Hematopoietic multipotent progenitor cell treated with erythropoietin and hydrocortisone succinate and interleukin-3 and kit ligand, for 6 days (in vitro differentiated cells): ENCODE results near the gene ZNF780B.

Experiments used
- DNase-seq: peaks from one replicate; pipeline ENCODE4 v3.0.0-alpha.2; 2015

The ZNF780B gene

DNA sequence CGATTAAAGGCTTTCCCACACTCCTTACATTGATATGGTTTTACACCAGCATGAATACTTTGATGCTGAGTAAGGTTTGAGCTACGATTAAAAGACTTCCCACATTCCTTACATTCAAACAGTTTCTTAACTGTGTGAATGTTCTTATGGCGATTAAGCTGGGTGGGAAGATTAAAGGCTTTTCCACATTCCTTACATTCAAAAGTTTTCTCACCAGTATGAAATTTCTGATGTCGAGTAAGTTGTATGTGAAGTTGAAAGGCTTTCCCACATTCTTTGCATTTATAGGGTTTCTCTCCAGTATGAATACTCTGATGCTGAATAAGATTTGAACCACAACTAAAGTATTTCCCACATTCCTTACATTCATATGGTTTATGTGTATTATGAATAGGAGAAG is 20.0 kb downstream of the ZNF780B start:
- DNase-seq: no peak

GRCh38 chr19:40033989-40034560 is 22.0 kb downstream of the ZNF780B start:
- DNase-seq: no peak

DNA sequence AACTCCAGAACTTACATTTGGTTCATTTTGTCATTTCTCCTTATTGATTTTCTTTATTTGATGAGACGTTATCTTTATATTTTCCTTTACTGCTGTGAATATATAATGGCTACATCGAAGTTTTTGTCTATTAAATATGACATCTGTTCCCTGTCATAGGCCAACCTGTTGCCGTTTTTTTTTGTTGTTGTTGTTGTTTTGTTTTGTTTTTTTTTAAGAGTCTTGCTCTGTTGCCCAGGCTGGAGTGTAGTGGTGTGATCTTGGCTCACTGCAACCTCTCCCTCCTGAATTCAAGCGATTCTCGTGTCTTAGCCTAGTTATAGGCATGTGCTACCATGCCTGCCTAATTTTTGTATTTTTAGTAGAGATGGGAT is 29.4 kb downstream of the ZNF780B start:
- no peak for DNase-seq

DNA sequence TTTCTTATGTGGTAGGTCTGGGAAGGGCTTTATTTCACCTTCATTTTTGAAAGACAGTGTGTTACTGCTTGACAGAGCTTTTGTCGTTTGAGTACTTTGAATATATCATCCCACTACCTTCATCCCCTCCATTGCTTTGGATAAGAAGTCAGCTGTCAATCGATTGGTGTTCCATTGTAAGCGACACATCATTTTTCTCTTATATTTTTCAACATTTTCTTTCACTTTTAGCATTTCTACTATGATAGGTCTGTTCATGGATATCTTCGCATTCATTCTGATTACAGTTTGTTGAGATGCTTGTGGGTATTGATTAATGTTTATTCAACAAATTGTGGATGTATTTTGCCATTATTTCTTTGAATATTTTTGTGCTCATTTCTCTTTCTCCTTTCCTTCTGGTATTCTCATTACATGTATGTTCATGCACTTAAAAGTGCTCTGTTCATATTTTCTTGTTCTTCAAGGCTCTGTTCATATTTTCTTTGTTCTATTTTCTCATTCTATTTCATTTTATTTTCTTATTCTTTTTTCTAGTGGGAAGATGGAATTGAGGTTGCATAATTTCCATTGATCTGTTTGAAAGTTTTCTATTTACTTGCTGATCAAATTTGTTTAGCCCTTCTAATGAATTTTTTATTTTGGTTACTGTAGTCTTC is 30.0 kb downstream of the ZNF780B start:
- no peak for DNase-seq

DNA sequence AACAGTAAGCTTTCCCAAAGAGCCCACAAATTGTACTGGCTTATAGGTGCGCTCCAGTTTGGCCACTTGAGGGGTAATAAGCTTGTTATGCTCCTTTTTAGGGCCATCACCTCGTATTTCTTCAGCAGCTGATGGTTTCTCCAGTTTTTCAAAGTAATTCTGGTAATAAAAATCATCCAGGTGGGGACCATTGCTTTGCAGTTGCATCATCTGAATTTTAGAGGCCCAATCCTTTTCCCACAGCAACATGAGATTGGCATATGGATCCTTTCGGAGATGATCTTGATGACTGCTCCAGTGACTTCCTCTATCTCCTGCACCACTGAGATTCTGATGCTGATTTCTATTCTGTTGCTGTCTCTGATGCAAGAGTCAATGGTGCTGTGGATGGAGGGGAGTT is 32.1 kb downstream of the ZNF780B start:
- DNase-seq: no peak

- DNase-seq: no peak
These were observed 42.0 kb downstream of the ZNF780B start for GRCh38 chr19:40013991-40014390.

- DNase-seq: no peak
These were observed 46.4 kb downstream of the ZNF780B start for GRCh38 chr19:40009674-40010073.

- DNase-seq: no peak
These were observed 49.7 kb downstream of the ZNF780B start for GRCh38 chr19:40006273-40006691.

- peak; percentile 30 for DNase-seq
These were observed 50.2 kb downstream of the ZNF780B start for GRCh38 chr19:40005691-40006272.

DNA sequence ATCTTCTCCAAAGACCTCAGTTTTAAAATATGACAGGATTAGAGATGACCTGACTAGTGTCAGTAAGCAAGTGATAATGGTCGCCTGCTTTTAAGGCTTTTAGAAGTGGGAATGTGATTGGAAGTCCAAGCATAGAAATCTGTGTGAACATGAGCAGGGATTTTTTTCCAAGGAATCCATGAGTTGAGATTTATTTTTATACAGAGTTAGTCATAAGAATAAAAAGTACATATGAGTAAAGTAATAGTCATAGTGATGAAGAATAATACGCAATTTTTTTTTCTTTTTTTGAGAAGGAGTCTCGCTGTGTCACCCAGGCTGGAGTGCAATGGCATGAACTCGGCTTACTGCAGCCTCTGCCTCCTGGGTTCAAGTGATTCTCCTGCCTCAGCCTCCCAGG is 57.5 kb downstream of the ZNF780B start:
- DNase-seq: no peak

- peak; percentile 17 for DNase-seq
These were observed 58.3 kb downstream of the ZNF780B start for GRCh38 chr19:39997638-39998216.

DNA sequence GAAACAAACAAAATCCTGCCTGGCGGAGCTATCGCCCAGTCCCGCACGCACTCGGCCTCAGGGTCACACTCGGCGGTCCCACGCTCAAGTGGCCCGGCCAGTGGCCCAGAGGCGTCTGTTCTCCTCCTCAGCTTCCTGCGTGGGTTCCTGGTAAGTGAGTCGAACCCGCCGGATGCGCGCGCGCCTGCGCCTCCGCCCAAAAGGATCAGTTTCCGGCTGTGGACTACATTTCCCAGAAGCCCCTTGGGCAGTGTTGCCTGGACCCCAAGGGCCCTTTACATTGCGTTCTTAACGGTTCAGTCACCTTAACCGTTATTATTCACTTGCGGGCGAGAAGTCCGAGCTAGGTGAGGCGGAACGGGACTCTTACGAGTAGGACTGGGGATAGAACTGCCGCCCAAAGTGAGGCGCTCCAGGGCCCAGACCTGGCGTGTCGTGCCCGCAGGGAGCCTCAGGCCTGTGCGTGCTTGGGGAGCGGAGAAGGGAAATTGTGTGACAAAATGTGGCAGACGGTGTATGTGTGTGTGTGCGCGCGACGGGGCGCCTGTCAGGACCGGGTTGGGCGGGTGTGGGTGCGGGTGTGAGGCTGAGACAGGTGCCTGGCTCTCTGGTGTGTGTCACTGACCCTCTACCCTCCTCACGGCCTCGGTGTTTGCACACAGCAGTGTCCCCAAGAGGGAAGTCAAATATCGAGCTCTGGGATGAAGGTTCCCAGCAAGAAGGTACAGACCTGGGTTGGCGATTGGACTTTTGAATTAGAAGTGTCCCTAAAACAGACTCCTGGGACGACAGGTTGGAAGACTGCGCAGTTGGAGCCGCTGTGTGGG is 59.0 kb downstream of the ZNF780B start, which contains the start of gene ZNF546:
ZNF546 (plus strand) TSS at position 250 of the 827 bp plus-strand sequence. CDS start 1,267 bp downstream, outside the sequence.
- DNase-seq: peak; percentile 94

DNA sequence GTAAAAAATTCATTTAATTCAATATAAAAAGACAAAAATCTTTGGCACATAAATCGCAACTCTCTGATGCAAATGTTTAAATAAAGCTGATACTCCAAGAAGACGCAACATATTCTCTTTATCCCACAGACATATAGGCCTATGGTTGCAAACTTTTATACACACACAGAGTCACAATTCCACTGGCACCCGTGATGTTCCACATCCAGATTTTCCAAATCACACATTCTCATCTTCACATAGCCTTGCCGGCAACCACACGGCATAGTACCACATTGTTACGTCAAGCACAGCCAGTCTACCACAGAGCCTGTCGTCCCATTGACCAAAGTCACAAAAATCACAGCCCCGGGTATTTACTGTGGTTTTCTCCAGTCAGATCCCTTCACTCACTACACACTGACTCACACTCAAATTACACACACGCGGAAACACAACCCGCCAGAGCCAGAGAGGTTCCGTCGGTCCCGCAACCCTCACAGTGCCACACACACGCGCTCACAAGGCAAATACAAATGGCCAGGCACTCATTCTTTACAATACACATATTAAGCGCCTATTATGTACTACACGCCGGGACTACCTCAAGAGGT is 59.7 kb downstream of the ZNF780B start:
- peak; percentile 64 for DNase-seq

DNA sequence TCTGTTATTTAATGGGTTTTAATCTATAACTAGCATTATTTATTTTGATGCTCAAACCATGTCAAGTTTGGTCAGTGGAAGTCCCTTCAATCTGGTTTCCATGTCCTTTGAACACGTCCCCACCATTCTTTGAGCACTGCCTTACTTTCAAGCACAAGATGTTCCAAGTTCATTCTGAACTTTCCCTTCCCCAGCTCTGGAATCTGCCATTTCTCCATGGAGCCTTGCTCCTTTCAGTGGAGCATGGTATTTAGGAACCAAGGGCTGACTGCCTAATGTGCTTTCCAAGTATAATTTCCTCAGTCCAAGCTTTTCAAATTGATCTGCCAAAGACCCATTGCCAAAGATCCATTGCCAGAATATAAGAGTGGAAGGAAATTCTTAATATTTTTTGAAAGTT is 60.2 kb downstream of the ZNF780B start:
- DNase-seq: peak; percentile 7

GRCh38 chr19:39994361-39994760 is 61.7 kb downstream of the ZNF780B start:
- DNase-seq: no peak

- DNase-seq: no peak
These were observed 62.4 kb downstream of the ZNF780B start for GRCh38 chr19:39993605-39994004.

DNA sequence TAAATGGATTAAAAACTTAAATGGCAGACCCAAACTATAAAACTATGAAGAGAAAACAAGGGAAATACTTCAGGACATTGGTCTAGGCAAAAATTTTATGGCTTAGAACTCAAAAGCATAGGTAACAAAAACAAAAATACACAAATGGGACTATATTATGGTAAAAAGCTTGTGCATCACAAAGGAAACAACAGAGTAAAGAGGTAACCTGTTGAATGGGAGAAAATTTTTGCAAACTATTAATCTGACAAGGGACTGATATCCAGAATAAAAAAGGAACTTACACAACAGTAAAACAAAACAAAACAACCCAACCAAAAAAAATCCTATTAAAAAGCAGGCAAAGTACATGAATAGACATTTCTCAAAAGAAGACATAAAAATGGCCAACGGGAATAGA is 68.4 kb downstream of the ZNF780B start:
- no peak for DNase-seq

DNA sequence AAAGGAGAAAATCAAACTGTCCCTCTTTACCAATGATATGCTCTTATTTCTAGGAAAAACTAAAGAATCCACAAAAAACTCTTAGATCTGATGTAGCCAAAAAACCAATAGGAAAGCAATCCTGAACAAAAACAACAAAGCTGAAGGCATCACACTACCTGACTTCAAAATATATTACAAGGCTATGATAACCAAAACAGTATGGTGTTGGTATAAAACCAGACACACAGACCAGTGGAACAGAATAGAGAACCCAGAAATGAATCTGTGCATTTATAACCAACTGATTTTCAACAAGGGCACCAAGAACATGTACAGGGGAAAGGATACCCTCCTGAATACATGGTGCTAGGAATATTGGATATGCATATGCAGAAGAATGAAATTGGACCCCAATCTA is 68.9 kb downstream of the ZNF780B start:
- DNase-seq: no peak

DNA sequence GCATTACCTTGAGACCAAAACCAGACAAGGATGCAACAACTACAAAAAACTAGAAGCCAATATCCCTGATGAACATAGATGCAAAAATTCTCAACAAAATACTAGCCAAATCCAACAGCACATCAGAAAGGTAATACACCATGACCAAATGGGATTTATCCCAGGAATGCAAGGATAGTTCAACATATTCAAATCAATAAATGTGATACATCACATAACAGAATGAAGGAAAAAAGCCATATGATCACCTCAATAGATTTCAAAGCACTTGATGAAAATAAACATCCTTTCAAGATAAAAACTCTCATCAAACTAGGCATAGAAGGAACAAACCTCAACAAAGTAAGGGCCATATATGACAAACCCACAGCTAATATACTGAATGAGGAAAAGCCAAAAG is 69.4 kb downstream of the ZNF780B start:
- no peak for DNase-seq

DNA sequence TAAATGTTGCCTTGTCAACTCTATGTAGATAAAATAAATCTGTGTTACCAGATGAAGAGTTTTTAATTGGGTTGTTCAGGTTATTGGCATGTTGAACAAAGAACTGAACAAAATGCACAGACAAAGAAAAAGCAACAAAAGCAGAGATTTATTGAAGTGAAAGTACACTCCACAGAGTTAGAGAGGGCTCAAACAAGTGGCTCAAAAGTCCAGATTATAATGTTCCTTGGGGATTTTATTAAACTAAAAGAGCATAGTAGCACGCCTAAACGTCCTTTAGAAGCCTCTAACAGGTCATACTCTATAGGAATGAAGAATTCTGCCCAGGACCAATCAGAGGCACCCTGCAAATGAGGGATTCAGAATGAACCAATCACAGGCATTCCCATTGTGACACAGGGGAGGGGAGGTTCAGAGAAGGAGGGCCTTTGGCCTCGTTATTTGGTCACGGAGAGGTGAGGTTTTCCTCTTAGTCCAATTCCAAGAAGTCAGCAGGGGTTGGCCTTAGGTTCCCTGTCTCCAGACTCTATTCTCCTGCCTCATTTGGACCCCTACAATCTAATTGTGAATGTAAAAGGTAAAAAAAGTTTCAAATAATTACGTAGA is 72.2 kb downstream of the ZNF780B start:
- no peak for DNase-seq

DNA sequence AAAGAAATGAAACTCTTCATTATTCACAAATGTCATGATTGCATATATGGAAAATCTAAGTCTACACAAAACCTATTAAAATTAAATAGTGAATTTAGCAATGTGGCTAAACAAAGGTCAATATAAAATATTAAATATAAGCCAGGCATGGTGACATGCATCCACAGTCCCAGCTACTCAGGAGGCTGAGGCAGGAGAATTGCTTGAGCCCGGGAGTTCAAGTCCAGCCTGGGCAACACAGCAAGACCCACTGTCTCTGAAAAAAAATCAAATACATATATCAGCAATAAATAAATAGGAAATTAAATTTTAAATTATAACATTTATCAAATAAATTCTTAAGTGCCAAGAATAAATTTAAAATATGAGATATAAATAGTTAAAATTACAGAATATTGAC is 73.1 kb downstream of the ZNF780B start:
- DNase-seq: no peak
